Activated B cell treated with CpG ODN at 0.5 μM for 24 hours (primary cell): ENCODE results near the gene LCTL. TPM values are rescaled to one million over a fixed set of nuclear protein-coding genes. Genes with fewer than 3 reads are reported as not detected.

Source experiments
- ATAC-seq: fragments of 200-7000 bp; cut with Tn5 transposase; one replicate; pipeline ENCODE4 v1.10.0; 2021; ENCODE audit warnings: low read depth, mild to moderate bottlenecking, moderate library complexity
- CTCF ChIA-PET: fragments of 350-600 bp; sonication (Branson Sonifier 250); formaldehyde crosslinking; loops from one replicate; lab custom pipeline; 2021; ENCODE audit warnings: antibody characterized with exemption; lab: Charles Lee
- POLR2A ChIA-PET: fragments of 350-600 bp; sonication (Branson Sonifier 250); formaldehyde crosslinking; loops from one replicate; lab custom pipeline; 2021; ENCODE audit warnings: antibody characterized with exemption; lab: Charles Lee
- DNase-seq: peaks from one replicate; pipeline ENCODE4 v3.0.0; 2022
- H3K27ac Mint-ChIP-seq: one replicate; pipeline ENCODE4 v1.8.0; 2020; ENCODE audit warnings: mixed read lengths
- H3K27me3 Mint-ChIP-seq: one replicate; pipeline ENCODE4 v1.8.0; 2021; ENCODE audit warnings: mixed read lengths
- H3K36me3 Mint-ChIP-seq: one replicate; pipeline ENCODE4 v1.8.0; 2021; ENCODE audit warnings: low read depth, mixed read lengths
- H3K4me1 Mint-ChIP-seq: one replicate; pipeline ENCODE4 v1.8.0; 2021; ENCODE audit warnings: mixed read lengths
- H3K4me3 Mint-ChIP-seq: one replicate; pipeline ENCODE4 v1.8.0; 2020; ENCODE audit warnings: mild to moderate bottlenecking, mixed read lengths
- H3K9me3 Mint-ChIP-seq: one replicate; pipeline ENCODE4 v1.8.0; 2020; ENCODE audit warnings: mixed read lengths
- CTCF ChIP-seq: fragments of 200-600 bp; IDR thresholded peaks from one replicate; pipeline ENCODE4 v1.8.0; 2022; ENCODE audit warnings: antibody characterized with exemption, mild to moderate bottlenecking
- intact Hi-C: fragments of 100-400 bp; cut with micrococcal nuclease; formaldehyde crosslinking; loops from one replicate; pipeline ENCODE4 v1.15.1; 2024
- total RNA-seq: library from RNA; stranded (reverse); gene quantifications from 2 replicates; pipeline ENCODE4 v1.2.3, GENCODE V29; 2022

Gene LCTL
- total RNA-seq, 1 donor from 2014 or later = not detected

- no peak for DNase-seq
- POLR2A ChIA-PET = no interaction called here
- no peaks in the 10 kb centered on the region for H3K9me3 Mint-ChIP-seq
- no peaks in the 10 kb centered on the region for H3K36me3 Mint-ChIP-seq
- no peak overlapping the region for H3K4me3 Mint-ChIP-seq
- H3K27ac Mint-ChIP-seq = no peak overlapping the region
- peaks cover 6% of the 10 kb centered on the region for H3K27me3 Mint-ChIP-seq
- H3K4me1 Mint-ChIP-seq = no peaks in the 10 kb centered on the region
- no peak for TF ChIP-seq CTCF
- intact Hi-C loops = no loop called here
- CTCF ChIA-PET = no interaction called here
- ATAC-seq = no peak
Observed at GRCh38 chr15:66598095-66598815, 32.5 kb upstream of the LCTL start.

GRCh38 chr15:66595931-66596545 lies 30.2 kb upstream of the LCTL start:
- ChIA-PET CTCF (no interaction called here), POLR2A (no interaction called here)
- intact Hi-C loops = no loop called here
- DNase-seq (no peak), ATAC-seq (no peak)
- no peak for TF ChIP-seq CTCF
- no peaks in the 10 kb centered on the region for H3K4me1 Mint-ChIP-seq
- no peaks in the 10 kb centered on the region for H3K9me3 Mint-ChIP-seq
- H3K36me3 Mint-ChIP-seq = no peaks in the 10 kb centered on the region
- H3K27ac Mint-ChIP-seq = no peak overlapping the region
- no peak overlapping the region for H3K4me3 Mint-ChIP-seq
- H3K27me3 Mint-ChIP-seq = peaks cover 3% of the 10 kb centered on the region

- no peaks in the 10 kb centered on the region for H3K9me3 Mint-ChIP-seq
- POLR2A ChIA-PET = no interaction called here
Observed at GRCh38 chr15:66595332-66595731, 29.5 kb upstream of the LCTL start.

GRCh38 chr15:66594836-66595235 lies 29.0 kb upstream of the LCTL start:
- intact Hi-C loops = no loop called here
- DNase-seq (no peak), ATAC-seq (no peak)
- CTCF ChIA-PET = no interaction called here
- POLR2A ChIA-PET = no interaction called here
- no peak for TF ChIP-seq CTCF
- no peaks in the 10 kb centered on the region for H3K36me3 Mint-ChIP-seq
- H3K4me1 Mint-ChIP-seq = no peaks in the 10 kb centered on the region
- no peak overlapping the region for H3K4me3 Mint-ChIP-seq
- peaks cover 3% of the 10 kb centered on the region for H3K27me3 Mint-ChIP-seq
- H3K9me3 Mint-ChIP-seq = no peaks in the 10 kb centered on the region
- no peak overlapping the region for H3K27ac Mint-ChIP-seq

More at GRCh38 chr15:66595332-66595731, 29.5 kb upstream of the LCTL start:
- ATAC-seq (no peak), DNase-seq (no peak)
- H3K4me3 Mint-ChIP-seq = no peak overlapping the region
- no peak for TF ChIP-seq CTCF
- H3K36me3 Mint-ChIP-seq = no peaks in the 10 kb centered on the region
- H3K27me3 Mint-ChIP-seq = peaks cover 3% of the 10 kb centered on the region
- intact Hi-C loops = no loop called here
- CTCF ChIA-PET = no interaction called here
- H3K27ac Mint-ChIP-seq = no peak overlapping the region
- H3K4me1 Mint-ChIP-seq = no peaks in the 10 kb centered on the region

GRCh38 chr15:66594344-66594743 lies 28.5 kb upstream of the LCTL start:
- Mint-ChIP-seq H3K9me3 (no peaks in the 10 kb centered on the region), H3K4me1 (no peaks in the 10 kb centered on the region), H3K36me3 (no peaks in the 10 kb centered on the region), H3K27me3 (peaks cover 3% of the 10 kb centered on the region), H3K27ac (no peak overlapping the region), H3K4me3 (no peak overlapping the region)
- ATAC-seq (no peak), DNase-seq (no peak)
- CTCF ChIA-PET = no interaction called here
- POLR2A ChIA-PET = no interaction called here
- TF ChIP-seq CTCF = no peak
- intact Hi-C loops = no loop called here
